Measurements from ENCODE around the gene METTL2A.
"Not testable (repeated sequence)": the region's sequence is repeated elsewhere in the genome, so short reads cannot be mapped to it uniquely, and the experiment has no call there.

DNA sequence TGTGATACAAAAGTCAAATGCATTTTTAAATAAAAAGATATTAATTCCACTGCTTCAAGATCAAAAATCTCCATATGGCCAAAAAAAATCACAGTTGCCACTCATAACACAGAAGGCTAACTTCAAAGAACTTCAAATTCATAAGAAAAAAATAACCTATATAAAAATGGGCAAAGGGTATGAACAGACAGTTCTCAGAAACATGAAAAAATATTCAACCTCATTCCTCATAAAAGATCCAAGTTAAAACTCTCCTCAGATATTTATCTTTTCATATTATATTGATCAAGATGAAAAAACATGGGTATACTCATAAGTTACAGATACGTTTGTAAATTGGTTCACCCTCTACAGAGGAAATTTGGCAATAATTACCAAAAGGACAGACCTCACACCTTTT, 10.6 kb upstream of the METTL2A start:
- TF ChIP-seq ZNF384 (IDR thresholded peaks at IDR 0.05); SP1 (IDR thresholded peaks at IDR 0.05); CTBP1 (IDR thresholded peaks at IDR 0.05; ENCODE audit: borderline replicate concordance); TARDBP (IDR thresholded peaks at IDR 0.05); FOXM1 (IDR thresholded peaks at IDR 0.05; ENCODE audit: borderline replicate concordance); SUZ12 (IDR thresholded peaks at IDR 0.05); FOXA1 (IDR thresholded peaks at IDR 0.05): not testable (repeated sequence)

Data from HEK293T (cell line).